ENCODE data around the gene EXPH5.

The EXPH5 gene

DNA sequence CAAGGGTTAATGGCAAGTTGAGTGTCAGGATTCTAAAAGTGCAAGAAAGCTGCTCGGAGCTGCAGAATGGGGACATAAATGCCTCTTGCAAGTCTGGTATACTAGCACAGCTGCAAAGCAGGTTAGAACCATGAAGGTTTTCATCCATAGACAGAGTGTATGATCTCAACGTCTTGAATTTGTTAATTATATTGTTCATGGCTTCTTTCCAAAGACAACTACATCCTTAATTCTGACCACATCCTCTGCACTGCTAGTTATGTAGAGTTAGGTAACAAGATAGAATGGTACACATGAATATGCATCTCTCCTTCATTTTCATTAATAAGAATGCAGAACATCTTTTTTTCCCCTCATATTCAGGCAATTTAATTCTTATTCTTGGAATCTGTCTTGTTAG lies 34.2 kb downstream of the EXPH5 start:
- no peak for TF ChIP-seq MYC (IDR thresholded peaks at IDR 0.05; ENCODE audit: low read depth, low read length)
- TF ChIP-seq MAX (IDR thresholded peaks at IDR 0.05; ENCODE audit: low read depth, low read length), result no peak
- TF ChIP-seq POLR2A (IDR thresholded peaks at IDR 0.05; ENCODE audit: extremely low read depth, insufficient read length), result no peak
- H3K4me3 ChIP-seq (ENCODE audit: low read depth, low read length), result no peak overlapping the region
- DNase-seq (ENCODE audit: low read depth), result no peak

DNA sequence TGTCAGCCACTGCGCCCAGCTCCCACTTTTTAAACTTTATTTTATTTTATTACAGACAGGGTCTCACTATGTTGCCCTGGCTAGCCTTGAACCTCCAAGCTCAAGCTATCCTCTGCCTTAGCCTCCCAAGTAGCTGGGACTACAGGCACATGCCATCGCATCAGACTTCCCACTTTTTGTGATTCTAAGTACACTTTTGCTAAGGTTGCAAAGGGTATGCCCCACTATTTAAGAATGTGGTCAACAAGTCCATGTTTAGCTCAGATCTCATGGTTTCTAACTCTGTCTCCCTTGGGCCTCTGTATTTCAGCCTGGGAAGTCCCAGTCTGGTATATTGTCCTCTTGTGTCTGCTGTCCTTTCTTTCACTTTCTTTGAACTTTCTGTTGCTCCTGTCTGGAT lies 35.3 kb downstream of the EXPH5 start:
- TF ChIP-seq, protein P1, sequence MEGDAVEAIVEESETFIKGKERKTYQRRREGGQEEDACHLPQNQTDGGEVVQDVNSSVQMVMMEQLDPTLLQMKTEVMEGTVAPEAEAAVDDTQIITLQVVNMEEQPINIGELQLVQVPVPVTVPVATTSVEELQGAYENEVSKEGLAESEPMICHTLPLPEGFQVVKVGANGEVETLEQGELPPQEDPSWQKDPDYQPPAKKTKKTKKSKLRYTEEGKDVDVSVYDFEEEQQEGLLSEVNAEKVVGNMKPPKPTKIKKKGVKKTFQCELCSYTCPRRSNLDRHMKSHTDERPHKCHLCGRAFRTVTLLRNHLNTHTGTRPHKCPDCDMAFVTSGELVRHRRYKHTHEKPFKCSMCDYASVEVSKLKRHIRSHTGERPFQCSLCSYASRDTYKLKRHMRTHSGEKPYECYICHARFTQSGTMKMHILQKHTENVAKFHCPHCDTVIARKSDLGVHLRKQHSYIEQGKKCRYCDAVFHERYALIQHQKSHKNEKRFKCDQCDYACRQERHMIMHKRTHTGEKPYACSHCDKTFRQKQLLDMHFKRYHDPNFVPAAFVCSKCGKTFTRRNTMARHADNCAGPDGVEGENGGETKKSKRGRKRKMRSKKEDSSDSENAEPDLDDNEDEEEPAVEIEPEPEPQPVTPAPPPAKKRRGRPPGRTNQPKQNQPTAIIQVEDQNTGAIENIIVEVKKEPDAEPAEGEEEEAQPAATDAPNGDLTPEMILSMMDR (IDR thresholded peaks at IDR 0.05; ENCODE audit: low read depth, low read length), result no peak
- TF ChIP-seq MAX (IDR thresholded peaks at IDR 0.05; ENCODE audit: low read depth, low read length), result no peak
- TF ChIP-seq MYC (IDR thresholded peaks at IDR 0.05; ENCODE audit: low read depth, low read length), result no peak
- TF ChIP-seq POLR2A (IDR thresholded peaks at IDR 0.05; ENCODE audit: extremely low read depth, insufficient read length), result no peak
- no peak for DNase-seq (ENCODE audit: low read depth)
- no peak overlapping the region for H3K4me3 ChIP-seq (ENCODE audit: low read depth, low read length)

GRCh38 chr11:108556019-108556418 lies 37.5 kb downstream of the EXPH5 start:
- no peak for DNase-seq (ENCODE audit: low read depth)
- no peak for TF ChIP-seq MAX (IDR thresholded peaks at IDR 0.05; ENCODE audit: low read depth, low read length)
- TF ChIP-seq MYC (IDR thresholded peaks at IDR 0.05; ENCODE audit: low read depth, low read length), result no peak
- TF ChIP-seq, protein P1 (IDR thresholded peaks at IDR 0.05; ENCODE audit: low read depth, low read length), result no peak
- TF ChIP-seq POLR2A (IDR thresholded peaks at IDR 0.05; ENCODE audit: extremely low read depth, insufficient read length), result no peak
- H3K4me3 ChIP-seq (ENCODE audit: low read depth, low read length), result no peak overlapping the region

DNA sequence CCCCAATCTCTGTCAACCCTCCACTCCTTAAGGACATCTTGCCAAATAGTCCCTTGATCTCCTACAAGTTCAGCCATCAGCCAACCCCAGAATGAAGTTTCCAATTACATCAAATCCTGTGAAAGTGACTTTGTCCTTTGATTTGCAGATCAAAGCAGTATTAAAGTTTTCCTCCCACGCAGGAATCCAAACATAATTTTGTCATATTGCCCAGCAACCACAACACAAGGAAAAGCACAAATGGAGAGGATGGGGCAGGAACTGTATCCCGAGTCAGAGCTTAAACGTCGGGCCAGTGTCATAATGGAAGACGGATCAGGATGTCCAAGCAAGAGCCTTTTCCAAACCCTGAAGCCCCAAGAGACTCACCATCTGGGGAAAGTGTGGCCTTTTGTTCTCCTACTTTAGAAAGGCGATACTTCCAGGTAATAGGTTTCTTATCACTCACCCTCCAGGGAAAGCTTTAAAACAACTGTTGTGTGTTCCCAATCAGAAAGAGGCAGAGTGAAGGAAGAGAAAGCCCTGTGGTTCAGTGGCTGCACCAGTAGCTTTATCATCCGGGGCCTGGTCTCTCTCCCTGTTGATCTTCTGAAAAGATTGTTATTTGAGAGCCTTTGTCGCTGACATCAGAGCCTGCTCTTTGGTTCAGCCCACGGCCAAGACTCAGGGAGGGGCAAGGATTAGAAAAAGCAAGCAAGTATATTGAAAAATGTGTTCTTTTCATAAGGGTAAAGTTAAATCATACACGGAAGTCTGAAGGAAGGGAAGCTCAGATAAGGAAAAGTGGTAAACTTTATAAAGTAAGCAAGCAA lies 41.7 kb downstream of the EXPH5 start:
- DNase-seq (ENCODE audit: low read depth), result no peak

DNA sequence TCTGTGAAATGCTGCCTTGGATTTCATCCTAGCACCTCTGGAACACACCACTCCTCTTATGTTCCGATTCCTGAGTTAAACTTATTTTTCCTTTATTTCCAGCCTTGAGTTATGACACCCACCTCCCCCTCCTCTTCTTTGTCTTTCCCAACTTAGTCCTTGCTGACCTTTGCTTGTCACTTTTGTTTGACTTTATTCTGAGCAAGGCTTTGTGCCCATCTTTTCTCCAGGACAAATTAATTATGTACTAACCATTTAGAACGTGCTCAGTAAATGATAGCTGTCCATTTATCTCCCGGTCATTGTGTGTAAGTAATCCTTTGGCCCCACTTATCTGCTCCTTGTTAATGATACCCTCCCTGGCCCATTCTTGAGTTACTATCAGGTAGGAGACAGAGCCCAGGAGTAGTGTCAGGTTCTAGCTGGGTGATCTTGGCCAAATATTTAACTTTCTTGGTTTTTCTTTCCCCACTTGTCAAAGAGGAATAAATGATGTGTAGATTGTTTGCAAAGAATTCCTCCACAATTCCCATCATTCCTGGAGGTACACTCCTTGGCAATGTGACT lies 44.2 kb downstream of the EXPH5 start:
- DNase-seq (ENCODE audit: low read depth), result no peak
- TF ChIP-seq MAX (IDR thresholded peaks at IDR 0.05; ENCODE audit: low read depth, low read length), result no peak
- TF ChIP-seq POLR2A (IDR thresholded peaks at IDR 0.05; ENCODE audit: extremely low read depth, insufficient read length), result no peak
- TF ChIP-seq MYC (IDR thresholded peaks at IDR 0.05; ENCODE audit: low read depth, low read length), result no peak
- TF ChIP-seq, protein P1 (IDR thresholded peaks at IDR 0.05; ENCODE audit: low read depth, low read length), result no peak
- H3K4me3 ChIP-seq (ENCODE audit: low read depth, low read length), result no peak overlapping the region

More for the DNA sequence above, 41.7 kb downstream of the EXPH5 start:
- TF ChIP-seq POLR2A (IDR thresholded peaks at IDR 0.05; ENCODE audit: extremely low read depth, insufficient read length), result no peak
- TF ChIP-seq, protein P1 (IDR thresholded peaks at IDR 0.05; ENCODE audit: low read depth, low read length), result no peak
- TF ChIP-seq MYC (IDR thresholded peaks at IDR 0.05; ENCODE audit: low read depth, low read length), result no peak
- no peak for TF ChIP-seq MAX (IDR thresholded peaks at IDR 0.05; ENCODE audit: low read depth, low read length)
- H3K4me3 ChIP-seq (ENCODE audit: low read depth, low read length), result no peak overlapping the region

DNA sequence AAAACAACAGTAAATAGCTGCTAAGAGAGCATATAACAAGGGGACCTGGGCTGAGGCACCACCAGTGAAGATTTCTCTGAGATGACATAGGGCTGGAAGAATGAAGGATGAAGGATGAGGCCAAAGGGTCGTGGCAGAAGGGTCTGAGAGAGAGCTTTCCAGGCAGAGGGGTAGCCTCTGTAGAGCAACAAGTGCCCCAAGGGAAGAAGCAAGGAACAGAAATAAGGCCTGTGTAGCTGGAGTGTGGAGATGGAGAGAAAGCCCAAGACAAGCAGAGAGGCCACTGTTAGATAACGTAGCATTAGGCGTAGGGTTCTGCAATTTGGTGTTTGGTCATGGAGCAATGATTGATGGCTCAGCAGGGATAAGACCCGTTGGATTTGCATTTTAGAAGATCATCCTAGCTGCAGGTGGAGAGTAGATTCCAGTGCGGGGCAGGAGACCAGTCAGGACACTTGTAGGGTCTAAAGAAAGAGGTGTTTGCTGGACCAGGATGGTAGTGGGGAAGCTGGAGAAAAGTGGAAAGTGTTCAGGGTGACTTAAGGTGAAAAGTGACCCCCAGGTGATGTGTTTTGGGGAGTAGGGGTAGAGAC lies 47.6 kb downstream of the EXPH5 start:
- no peak for DNase-seq (ENCODE audit: low read depth)
- TF ChIP-seq, protein P1 (IDR thresholded peaks at IDR 0.05; ENCODE audit: low read depth, low read length), result no peak
- TF ChIP-seq POLR2A (IDR thresholded peaks at IDR 0.05; ENCODE audit: extremely low read depth, insufficient read length) (no peak), MYC (IDR thresholded peaks at IDR 0.05; ENCODE audit: low read depth, low read length) (no peak), MAX (IDR thresholded peaks at IDR 0.05; ENCODE audit: low read depth, low read length) (no peak)
- no peak overlapping the region for H3K4me3 ChIP-seq (ENCODE audit: low read depth, low read length)
